ENCODE data around the gene SHF. TPM values are rescaled to one million over a fixed set of nuclear protein-coding genes. Genes with fewer than 3 reads are reported as not detected.

The SHF gene
- total and polyA plus RNA-seq, 2 of the 4 experiments (the other 2 are of a cell fraction), result 1.8 to 3.5 TPM

DNA sequence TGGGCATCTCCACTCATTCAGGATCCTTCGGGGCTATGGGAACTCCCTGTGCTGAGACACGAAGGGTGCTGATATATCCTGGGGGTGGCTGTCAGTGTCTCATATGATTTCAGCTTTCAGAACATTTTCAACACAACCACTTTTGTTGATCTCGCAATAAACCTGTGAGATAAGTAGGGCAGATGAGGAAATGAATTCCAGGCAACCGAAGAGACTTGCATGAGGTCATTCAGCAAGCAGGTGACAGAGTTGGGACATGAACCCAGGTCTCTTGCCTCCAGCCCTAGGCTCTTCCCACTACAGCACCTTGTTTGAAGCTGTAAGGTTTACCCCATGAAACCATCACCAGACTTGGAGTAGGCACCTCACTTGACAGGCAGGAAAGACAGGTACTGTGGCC lies 41.4 kb downstream of the SHF start:
- Histone ChIP-seq H3K56ac (ENCODE audit: extremely low read depth, insufficient read depth, low read length) (no peak overlapping the region), H4K20me1 (ENCODE audit: insufficient read depth, low read length) (no peaks in the 10 kb centered on the region), H3K36me3 (ENCODE audit: control insufficient read depth, insufficient read depth, low read length) (no peaks in the 10 kb centered on the region), H3K9me1 (ENCODE audit: insufficient read depth, low read length) (no peaks in the 10 kb centered on the region), H3K23ac (ENCODE audit: low read depth, low read length) (no peak overlapping the region), H2BK15ac (ENCODE audit: low read depth, low read length) (no peak overlapping the region), H2BK120ac (ENCODE audit: low read depth, low read length) (no peak overlapping the region), H3K4me3 (ENCODE audit: insufficient read depth, low read depth, low read length) (no peak overlapping the region), H3K14ac (replicated peaks; ENCODE audit: low read depth, low read length) (no peak overlapping the region), H2AK5ac (ENCODE audit: low read depth, low read length) (no peak overlapping the region), H4K5ac (ENCODE audit: low read depth, low read length) (no peak overlapping the region), H3K4me1 (ENCODE audit: control insufficient read depth, insufficient read depth, low read length) (no peaks in the 10 kb centered on the region; the same call in 1 of the 2 replicates), H3K4ac (ENCODE audit: low read depth, low read length) (no peak overlapping the region), H2AFZ (replicated peaks; ENCODE audit: low read length, poor library complexity) (no peak overlapping the region), H4K8ac (ENCODE audit: low read depth in 2 of 2, low read length in 2 of 2) (no peak overlapping the region), H3K79me1 (ENCODE audit: low read depth in 1 of 2, low read length in 2 of 2) (no peaks in the 10 kb centered on the region), H4K91ac (ENCODE audit: insufficient read depth, low read depth, low read length) (no peak overlapping the region), H2BK5ac (ENCODE audit: low read depth, low read length, poor library complexity, severe bottlenecking) (no peak overlapping the region), H3K9me3 (ENCODE audit: control insufficient read depth, insufficient read depth, low read length) (no peaks in the 10 kb centered on the region), H3K27me3 (ENCODE audit: control insufficient read depth, insufficient read depth, low read length) (peaks cover 16% of the 10 kb centered on the region; the same call in 1 of the 2 replicates), H3K27ac (ENCODE audit: insufficient read depth, low read length) (no peak overlapping the region), H2AK9ac (replicated peaks; ENCODE audit: low read depth, low read length, poor library complexity) (no peak overlapping the region), H3K18ac (ENCODE audit: low read depth, low read length) (no peak overlapping the region), H3K9ac (ENCODE audit: low read depth, low read length) (no peak overlapping the region), H3K4me2 (ENCODE audit: low read depth, low read length) (no peak overlapping the region), H2BK20ac (ENCODE audit: low read depth, low read length) (no peak overlapping the region)
- WGBS, 2 experiments (ENCODE audit: extremely low coverage in 2 of 2, insufficient read length in 1 of 2), result no CpG with 5 or more reads among the region's 4 CpGs
- in situ Hi-C loops (cut with MboI; ENCODE audit: low sequenced_read_pairs), result no loop called here
- ChIA-PET CTCF (interaction anchor here (0.8 to 1.0 kb wide), 2 partner anchors 19 to 29 kb away, joined by 3 read pairs; no protein-coding TSS in a partner anchor), POLR2A (ENCODE audit: unreplicated experiment) (no interaction called here)
- dilution Hi-C loops (cut with HindIII; ENCODE audit: low sequenced_read_pairs, unreplicated experiment), result no loop called here
- no peak for ATAC-seq (ENCODE audit: low read depth)
- TF ChIP-seq FOS (IDR thresholded peaks at IDR 0.05; ENCODE audit: low read depth, low read length) (no peak), RCOR1 (IDR thresholded peaks at IDR 0.05; ENCODE audit: insufficient replicate concordance, low read length) (no peak), CEBPB (IDR thresholded peaks at IDR 0.05; ENCODE audit: low read depth, low read length) (no peak), RAD21 (IDR thresholded peaks at IDR 0.05; ENCODE audit: low read length) (no peak), MXI1 (IDR thresholded peaks at IDR 0.05; ENCODE audit: borderline replicate concordance, low read depth, low read length) (no peak), BHLHE40 (IDR thresholded peaks at IDR 0.05; ENCODE audit: low read depth, low read length) (no peak), CHD1 (IDR thresholded peaks at IDR 0.05; ENCODE audit: low read depth, low read length) (no peak), NFE2L2 (IDR thresholded peaks at IDR 0.05; ENCODE audit: low read depth, low read length) (no peak), MAZ (IDR thresholded peaks at IDR 0.05; ENCODE audit: borderline replicate concordance, low read depth, low read length) (no peak), MAFK (IDR thresholded peaks at IDR 0.05; ENCODE audit: low read depth, low read length) (no peak), SMC3 (IDR thresholded peaks at IDR 0.05; ENCODE audit: low read depth, low read length) (no peak), RFX5 (IDR thresholded peaks at IDR 0.05; ENCODE audit: low read depth, low read length) (no peak)
- TF ChIP-seq, protein P1, sequence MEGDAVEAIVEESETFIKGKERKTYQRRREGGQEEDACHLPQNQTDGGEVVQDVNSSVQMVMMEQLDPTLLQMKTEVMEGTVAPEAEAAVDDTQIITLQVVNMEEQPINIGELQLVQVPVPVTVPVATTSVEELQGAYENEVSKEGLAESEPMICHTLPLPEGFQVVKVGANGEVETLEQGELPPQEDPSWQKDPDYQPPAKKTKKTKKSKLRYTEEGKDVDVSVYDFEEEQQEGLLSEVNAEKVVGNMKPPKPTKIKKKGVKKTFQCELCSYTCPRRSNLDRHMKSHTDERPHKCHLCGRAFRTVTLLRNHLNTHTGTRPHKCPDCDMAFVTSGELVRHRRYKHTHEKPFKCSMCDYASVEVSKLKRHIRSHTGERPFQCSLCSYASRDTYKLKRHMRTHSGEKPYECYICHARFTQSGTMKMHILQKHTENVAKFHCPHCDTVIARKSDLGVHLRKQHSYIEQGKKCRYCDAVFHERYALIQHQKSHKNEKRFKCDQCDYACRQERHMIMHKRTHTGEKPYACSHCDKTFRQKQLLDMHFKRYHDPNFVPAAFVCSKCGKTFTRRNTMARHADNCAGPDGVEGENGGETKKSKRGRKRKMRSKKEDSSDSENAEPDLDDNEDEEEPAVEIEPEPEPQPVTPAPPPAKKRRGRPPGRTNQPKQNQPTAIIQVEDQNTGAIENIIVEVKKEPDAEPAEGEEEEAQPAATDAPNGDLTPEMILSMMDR (conservative IDR thresholded peaks at IDR 0.05; ENCODE audit: low read depth, low read length), result no peak
- TF ChIP-seq, protein P2, sequence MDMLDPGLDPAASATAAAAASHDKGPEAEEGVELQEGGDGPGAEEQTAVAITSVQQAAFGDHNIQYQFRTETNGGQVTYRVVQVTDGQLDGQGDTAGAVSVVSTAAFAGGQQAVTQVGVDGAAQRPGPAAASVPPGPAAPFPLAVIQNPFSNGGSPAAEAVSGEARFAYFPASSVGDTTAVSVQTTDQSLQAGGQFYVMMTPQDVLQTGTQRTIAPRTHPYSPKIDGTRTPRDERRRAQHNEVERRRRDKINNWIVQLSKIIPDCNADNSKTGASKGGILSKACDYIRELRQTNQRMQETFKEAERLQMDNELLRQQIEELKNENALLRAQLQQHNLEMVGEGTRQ (IDR thresholded peaks at IDR 0.05; ENCODE audit: low read depth, low read length), result no peak
- TF ChIP-seq, protein P3, sequence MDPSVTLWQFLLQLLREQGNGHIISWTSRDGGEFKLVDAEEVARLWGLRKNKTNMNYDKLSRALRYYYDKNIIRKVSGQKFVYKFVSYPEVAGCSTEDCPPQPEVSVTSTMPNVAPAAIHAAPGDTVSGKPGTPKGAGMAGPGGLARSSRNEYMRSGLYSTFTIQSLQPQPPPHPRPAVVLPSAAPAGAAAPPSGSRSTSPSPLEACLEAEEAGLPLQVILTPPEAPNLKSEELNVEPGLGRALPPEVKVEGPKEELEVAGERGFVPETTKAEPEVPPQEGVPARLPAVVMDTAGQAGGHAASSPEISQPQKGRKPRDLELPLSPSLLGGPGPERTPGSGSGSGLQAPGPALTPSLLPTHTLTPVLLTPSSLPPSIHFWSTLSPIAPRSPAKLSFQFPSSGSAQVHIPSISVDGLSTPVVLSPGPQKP (IDR thresholded peaks at IDR 0.05; ENCODE audit: borderline replicate concordance, low read depth, low read length), result no peak
- no TSS peak for BruUV-seq (replicated peaks)
- DNase-seq, result no peak
- intact Hi-C loops (cut with micrococcal nuclease), result no loop called here
